Dermis lymphatic vessel endothelial cell (primary cell): ENCODE measurements around the gene CHD9. TPM values are rescaled to one million over a fixed set of nuclear protein-coding genes. Genes with fewer than 3 reads are reported as not detected.

Experiments used
- total RNA-seq: library from RNA; depleted of rRNA; stranded (reverse); fragments of >200 nt; gene quantifications from 2 replicates; pipeline ENCODE4 v1.2.1, GENCODE V29; 2014

Gene CHD9
- 26.7 and 34.6 TPM in 2 replicates for total RNA-seq

GRCh38 chr16:53054670-53055485 is at the start of gene CHD9:
CHD9 (plus strand) TSS chr16:53054991; CDS start chr16:53156090, 101,099 bp downstream.

GRCh38 chr16:53052519-53053501 is 2.0 kb upstream of the CHD9 start, which contains the start of gene CHD9NB:
CHD9NB (minus strand) TSS chr16:53052897; CDS start chr16:53044158, 8,739 bp downstream.

Other genes starting within 250 kb of the CHD9 start
- under 0.01 TPM in 2 replicates for gene CHD9NB, start 2.1 kb upstream of the CHD9 start, total RNA-seq